Stromal cell of bone marrow (primary cell): ENCODE data around the gene IDH1.
"Not testable (repeated sequence)": the region's sequence is repeated elsewhere in the genome, so short reads cannot be mapped to it uniquely, and the experiment has no call there.

Experiments used
- DNase-seq: peaks from one replicate; pipeline ENCODE4 v3.0.0-alpha.2; 2012; ENCODE audit warnings: low read depth

The IDH1 gene

DNA sequence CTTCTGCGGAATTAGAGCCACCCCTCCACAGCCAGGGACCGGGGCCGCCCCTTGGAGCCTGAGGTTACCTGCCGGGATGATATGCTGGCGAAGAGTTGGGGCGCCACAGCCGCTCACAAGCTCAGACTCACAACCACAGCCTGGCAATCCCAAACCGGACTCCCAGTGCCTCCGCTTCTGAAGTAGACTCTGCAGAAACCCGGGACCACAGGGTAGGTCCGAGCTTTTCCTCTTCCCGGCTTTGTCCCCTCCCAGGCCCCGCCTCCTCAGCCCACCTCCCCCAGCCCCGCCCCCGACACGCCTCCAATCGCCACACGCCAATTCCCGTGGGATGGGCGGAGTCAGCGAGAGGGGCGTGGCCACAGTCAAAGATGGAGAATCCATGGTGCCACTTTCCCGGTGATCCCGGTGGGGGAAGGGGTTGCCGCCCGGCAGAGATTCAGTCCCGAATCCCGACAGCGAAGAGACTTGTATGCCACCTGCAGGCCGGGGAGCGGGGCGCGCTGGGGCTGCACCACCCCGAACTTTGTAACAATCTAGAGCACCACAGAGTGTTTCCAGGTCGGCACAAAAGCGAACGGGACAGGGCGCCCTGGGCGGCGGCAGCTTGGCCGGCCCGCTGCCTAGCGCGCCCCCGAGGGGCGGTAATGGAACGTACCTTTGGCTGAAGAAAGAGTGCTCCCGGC is at the start of gene IDH1:
IDH1 (minus strand) TSS at position 201 of the 686 bp plus-strand sequence. CDS start 3,520 bp downstream, outside the sequence.
- DNase-seq, result peak; percentile 89

GRCh38 chr2:208304157-208304556 is 49.3 kb upstream of the IDH1 start:
- DNase-seq, result no peak

DNA sequence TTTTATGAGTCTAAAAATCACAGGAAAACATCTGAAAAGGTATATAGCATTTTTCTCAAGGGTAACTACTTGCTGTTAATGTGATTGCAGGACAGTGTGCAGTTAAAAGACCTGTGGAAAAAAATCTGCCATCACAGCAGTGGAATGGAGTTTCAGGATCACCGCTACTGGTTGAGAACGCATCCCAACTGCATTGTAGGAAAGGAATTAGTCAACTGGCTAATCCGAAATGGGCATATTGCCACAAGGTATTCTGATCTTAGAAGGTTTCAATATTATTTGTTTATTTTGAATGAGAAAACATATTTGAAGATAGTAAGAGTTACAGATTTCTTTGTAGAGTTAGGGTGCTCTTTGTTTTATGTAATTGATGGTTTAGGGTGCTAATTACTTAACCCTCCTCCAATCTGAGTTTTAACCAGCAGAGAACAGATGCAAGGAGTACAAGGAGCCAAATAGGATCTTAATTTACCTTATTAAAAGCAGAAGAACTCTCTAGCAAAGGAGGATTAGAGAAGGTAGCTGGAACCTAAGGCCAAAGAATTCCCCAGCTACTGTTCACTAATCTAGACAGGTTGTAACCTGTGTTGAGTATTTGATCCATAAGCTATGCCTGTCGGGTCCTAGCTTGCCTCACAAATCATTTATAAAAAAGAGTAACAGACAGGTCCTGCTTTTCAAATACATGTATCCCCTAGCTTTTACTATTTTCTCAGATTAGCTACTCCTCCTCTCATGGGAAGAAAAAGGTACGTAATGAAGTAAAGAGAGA is 46.2 kb upstream of the IDH1 start:
- no peak for DNase-seq

DNA sequence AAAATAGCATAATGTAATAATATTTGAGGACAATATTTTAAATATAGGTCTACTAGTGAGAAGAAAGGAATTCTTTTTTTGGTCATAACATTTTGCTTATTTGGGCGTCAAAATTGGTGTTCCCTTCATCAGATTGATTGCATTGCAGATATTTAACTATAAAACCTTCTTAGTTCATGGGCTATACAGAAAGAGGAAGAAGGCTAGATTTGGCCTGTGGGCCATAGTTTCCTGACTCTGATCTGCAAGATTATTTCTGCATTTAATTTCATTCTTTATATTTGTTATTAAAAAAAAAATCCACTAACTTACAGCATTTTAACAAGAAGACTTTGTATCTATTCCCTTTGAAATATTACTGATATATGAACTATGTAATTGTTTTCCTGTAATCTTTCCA is 43.1 kb upstream of the IDH1 start:
- no peak for DNase-seq

- no peak for DNase-seq
Measured at GRCh38 chr2:208296610-208297009, 41.7 kb upstream of the IDH1 start.

DNA sequence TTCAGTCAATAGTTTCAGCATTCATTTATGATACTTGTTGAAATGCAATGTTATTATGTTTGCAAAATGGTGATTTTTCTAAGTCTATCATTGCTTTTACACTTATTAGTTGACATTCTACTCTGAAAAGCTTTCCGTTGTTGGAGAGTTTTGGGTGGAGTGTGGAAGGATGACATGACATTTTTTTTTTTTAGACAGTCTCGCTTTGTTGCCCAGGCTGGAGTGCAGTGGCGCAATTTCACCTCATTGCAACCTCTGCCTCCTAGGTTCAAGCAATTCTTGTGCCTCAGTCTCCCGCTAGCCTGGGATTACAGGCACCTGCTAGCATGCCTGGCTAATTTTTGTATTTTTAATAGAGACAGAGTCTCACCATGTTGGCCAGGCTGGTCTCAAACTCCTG is 41.0 kb upstream of the IDH1 start:
- DNase-seq, result no peak

DNA sequence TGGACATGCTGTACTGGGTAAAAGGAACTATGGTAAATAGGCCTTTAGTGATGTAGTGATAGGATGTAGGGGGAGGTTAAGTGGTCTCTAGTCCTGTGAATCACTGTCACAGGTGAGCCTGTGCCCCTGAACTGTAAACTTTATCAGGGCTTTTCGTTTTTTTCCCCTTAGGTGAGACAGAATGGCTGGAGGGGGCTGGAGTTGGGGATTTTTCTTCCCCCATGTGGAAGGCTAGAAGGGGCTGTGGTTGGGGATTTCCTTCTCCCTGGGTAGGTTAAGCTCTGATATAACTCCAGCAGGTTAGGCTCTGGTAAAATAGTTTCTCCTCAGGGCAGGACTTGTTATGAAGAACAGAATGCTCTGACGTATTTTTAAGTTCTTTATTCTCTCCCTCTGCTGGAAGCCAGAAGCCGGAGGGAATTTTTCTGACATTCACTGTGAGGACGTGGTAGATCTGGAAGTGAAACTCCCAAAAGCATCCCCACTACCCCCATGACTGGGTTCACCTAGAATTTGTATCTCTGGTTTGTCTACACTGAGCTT is 39.7 kb upstream of the IDH1 start:
- DNase-seq, result no peak

GRCh38 chr2:208285853-208286252 is 31.0 kb upstream of the IDH1 start:
- no peak for DNase-seq

DNA sequence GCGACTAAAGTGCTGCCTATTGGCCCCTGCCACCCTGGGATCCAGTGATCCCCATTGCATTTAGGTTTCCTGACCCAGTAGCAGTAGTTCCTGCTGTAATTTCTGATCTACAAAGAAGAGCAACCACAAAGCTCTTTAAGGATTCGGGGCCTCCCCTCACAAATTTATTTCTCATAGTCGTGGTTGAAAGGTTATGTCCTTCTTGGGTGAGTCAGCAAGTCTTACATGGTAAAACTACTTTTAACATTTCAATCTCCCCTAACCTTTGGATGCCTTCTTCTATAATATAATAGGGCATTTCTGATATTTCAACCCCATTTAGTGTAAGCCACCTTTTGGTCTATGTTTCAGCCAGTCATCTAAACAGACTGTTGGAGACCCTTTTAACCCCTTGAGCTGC is 26.1 kb upstream of the IDH1 start:
- peak; percentile 10 for DNase-seq

- no peak for DNase-seq
Measured at GRCh38 chr2:208280234-208280633, 25.4 kb upstream of the IDH1 start.

GRCh38 chr2:208279236-208279635 is 24.4 kb upstream of the IDH1 start:
- DNase-seq, result no peak

GRCh38 chr2:208278549-208278948 is 23.7 kb upstream of the IDH1 start:
- DNase-seq, result no peak

DNA sequence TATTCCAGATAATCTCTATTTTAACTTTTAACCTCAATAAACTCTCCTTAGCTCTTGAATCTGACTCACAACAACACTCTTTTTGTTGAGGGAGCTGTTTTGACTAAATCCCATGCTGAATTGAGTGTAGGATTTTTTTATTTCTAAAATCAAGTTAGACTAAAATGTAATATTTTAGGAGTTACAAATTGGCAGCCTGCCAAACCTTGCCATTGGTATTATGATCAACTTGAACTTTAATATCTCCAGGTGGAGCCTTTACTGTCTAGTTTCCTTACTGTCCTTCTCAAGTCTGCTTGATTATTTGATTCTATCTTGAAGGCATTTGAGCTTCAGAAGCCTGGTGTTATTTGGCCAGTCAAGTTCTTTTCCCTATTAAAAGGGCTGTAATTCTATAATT is 19.9 kb upstream of the IDH1 start:
- no peak for DNase-seq

GRCh38 chr2:208269091-208269490 is 14.2 kb upstream of the IDH1 start:
- DNase-seq, result no peak

GRCh38 chr2:208268156-208268952 is 13.5 kb upstream of the IDH1 start:
- DNase-seq, result no peak

DNA sequence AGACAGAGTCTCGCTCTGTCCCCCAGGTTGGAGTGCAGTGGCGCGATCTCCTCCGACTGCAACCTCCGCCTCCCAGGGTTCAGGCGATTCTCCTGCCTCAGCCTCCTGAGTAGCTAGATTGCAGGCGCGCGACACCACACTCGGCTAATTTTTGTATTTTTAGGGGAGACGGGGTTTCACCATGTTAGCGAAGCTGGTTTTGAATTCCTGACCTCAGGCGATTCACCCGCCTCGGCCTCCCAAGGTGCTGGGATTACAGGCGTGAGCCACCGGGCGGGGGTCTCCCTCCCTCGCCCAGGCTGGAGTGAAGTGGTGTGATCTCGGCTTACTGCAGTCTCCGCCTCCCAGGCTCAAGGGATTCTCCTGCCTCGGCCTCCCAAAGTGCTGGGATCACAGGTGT is 12.7 kb upstream of the IDH1 start:
- DNase-seq, result not testable (repeated sequence)

- no peak for DNase-seq
Measured at GRCh38 chr2:208266936-208267335, 12.1 kb upstream of the IDH1 start.

DNA sequence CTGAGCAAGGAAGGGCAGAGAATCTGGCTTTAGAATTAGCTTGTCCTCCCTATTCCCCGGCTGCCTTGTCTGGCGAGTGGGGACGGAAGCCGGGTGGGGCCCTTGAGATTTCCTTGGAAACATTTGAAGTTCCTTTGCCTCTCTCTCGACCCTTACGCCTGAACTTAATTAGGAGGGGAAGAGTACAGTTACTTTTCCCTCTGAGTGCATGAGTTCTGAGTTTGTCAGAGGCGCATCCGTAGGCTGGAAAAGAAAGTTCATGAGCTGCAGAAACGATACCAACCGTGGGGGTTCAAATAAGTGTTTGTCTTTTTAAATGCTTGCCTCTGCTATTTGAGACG is 11.7 kb upstream of the IDH1 start:
- DNase-seq, result no peak

GRCh38 chr2:208265801-208266552 is 11.1 kb upstream of the IDH1 start, which contains the start of gene PIKFYVE:
Gene PIKFYVE (plus strand): TSS chr2:208266255. CDS start chr2:208271520, 5,265 bp downstream.
- DNase-seq, result peak; percentile 98

DNA sequence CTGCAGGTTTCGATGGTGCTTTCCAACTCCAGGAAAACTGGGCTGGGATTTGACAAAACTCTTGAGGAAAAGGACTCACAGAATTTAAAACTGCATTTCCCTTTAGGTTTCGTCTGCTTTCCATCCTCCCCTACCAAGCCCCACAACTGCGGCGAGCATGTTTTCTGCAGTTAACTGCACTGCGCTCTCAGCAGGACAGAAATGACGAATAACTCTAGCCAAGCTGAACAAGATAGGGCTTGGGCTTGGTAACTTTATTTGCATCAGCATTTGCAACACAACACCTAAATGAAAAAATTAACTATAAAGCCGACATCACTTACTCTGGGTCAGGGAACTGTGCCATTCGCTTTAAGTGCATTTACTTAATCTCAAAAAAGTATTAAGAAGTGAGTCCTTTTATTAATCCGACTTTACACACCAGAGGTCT is 10.5 kb upstream of the IDH1 start:
- peak; percentile 7 for DNase-seq
